ENCODE results near the gene PRKAR1B. TPM values are rescaled to one million over a fixed set of nuclear protein-coding genes. Genes with fewer than 3 reads are reported as not detected.

PRKAR1B gene
- total and polyA plus RNA-seq, 10 of the 15 experiments (the other 5 are each of a cell fraction or from before 2014, with no cell fraction given) = 1.4 to 45.6 (median 19.3) TPM

DNA sequence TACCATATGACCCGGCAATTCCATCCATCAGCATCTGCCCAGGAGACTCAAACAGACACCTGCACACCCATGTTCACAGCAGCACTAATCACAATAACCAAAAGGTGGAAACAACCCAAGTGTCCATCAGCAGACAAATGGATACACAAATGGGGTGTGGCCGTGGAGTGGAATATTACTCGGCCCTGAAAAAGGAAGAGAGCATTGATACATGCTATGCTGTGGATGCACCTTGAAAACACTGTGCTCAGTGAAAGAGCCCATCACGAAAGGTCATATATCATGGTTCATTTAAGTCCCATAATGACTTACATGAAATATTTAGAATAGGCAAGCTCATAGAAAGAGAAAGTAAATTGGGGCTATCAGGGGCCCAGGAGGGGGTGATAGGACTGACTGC is 58.1 kb downstream of the PRKAR1B start:
- H3K36me3 ChIP-seq (ENCODE audit: control insufficient read depth in 2 of 2, insufficient read depth in 2 of 2, low read length in 1 of 2) = peaks cover 0 to 1% of the 10 kb centered on the region in 2 experiments; a peak in 3 of 4 replicates
- H2AFZ ChIP-seq (ENCODE audit: control insufficient read depth, low read depth, low read length) = no peak overlapping the region
- ATAC-seq = no peak
- BruUV-seq (replicated peaks) = no TSS peak
- H3K79me2 ChIP-seq (ENCODE audit: control insufficient read depth, insufficient read depth, low read length) = no peaks in the 10 kb centered on the region
- H3K4me2 ChIP-seq (ENCODE audit: control insufficient read depth, insufficient read depth) = no peak overlapping the region
- no peak overlapping the region for H3K4me3 ChIP-seq
- no peaks in the 10 kb centered on the region for H4K20me1 ChIP-seq (ENCODE audit: control insufficient read depth, insufficient read depth)
- SMC1A ChIA-PET (ENCODE audit: uncharacterized antibody, unreplicated experiment) = no interaction called here
- DNase-seq (ENCODE audit: low read depth, low spot score) = no peak
- no peak overlapping the region for H3K27ac ChIP-seq (ENCODE audit: control insufficient read depth, insufficient read depth)
- in situ Hi-C loops (cut with MboI) (no loop called here), intact Hi-C loops (cut with micrococcal nuclease; ENCODE audit: unreplicated experiment) (no loop called here)
- no peak for FAIRE-seq
- POLR2A ChIA-PET = no interaction called here
- no peak overlapping the region for H3K9ac ChIP-seq (ENCODE audit: control insufficient read depth, insufficient read depth, low read length)
- H3K4me1 ChIP-seq (ENCODE audit: control insufficient read depth, insufficient read depth, low read length) = no peaks in the 10 kb centered on the region
- no peaks in the 10 kb centered on the region for H3K27me3 ChIP-seq (replicated peaks in 1 of 2; ENCODE audit: control insufficient read depth in 2 of 2, insufficient read depth in 2 of 2, low read length in 1 of 2)
- no peaks in the 10 kb centered on the region; the same call in 2 of the 3 replicates for H3K9me3 ChIP-seq (replicated peaks; ENCODE audit: control insufficient read depth, insufficient read depth, low read length)
- RAD21 ChIA-PET (ENCODE audit: unreplicated experiment) = no interaction called here
- CTCF ChIA-PET = no interaction called here
- WGBS (ENCODE audit: insufficient coverage, insufficient replicate concordance, low lambda C conversion rate, missing lambda C conversion rate) = 69% methylated on average over 4 of the region's 4 CpGs
- TF ChIP-seq RAD21 (IDR thresholded peaks at IDR 0.05; ENCODE audit: insufficient read depth, low read depth, low read length) (no peak), NRF1 (conservative IDR thresholded peaks at IDR 0.05; ENCODE audit: low read depth, low read length) (no peak), DPF2 (IDR thresholded peaks at IDR 0.05) (no peak), MXI1 (IDR thresholded peaks at IDR 0.05; ENCODE audit: low read depth, low read length) (no peak), TCF12 (IDR thresholded peaks at IDR 0.05; ENCODE audit: low read depth, low read length) (no peak), TCF7 (IDR thresholded peaks at IDR 0.05; ENCODE audit: borderline replicate concordance) (no peak), NFXL1 (IDR thresholded peaks at IDR 0.05; ENCODE audit: borderline replicate concordance) (no peak), TAF1 (IDR thresholded peaks at IDR 0.05; ENCODE audit: borderline replicate concordance, low read depth, low read length) (no peak), GATAD2B (conservative IDR thresholded peaks at IDR 0.05; ENCODE audit: low read depth) (no peak), EED (IDR thresholded peaks at IDR 0.05; ENCODE audit: low read depth) (no peak), PAX5 (IDR thresholded peaks at IDR 0.05; ENCODE audit: borderline replicate concordance, low read depth, low read length) (no peak)
- TF ChIP-seq, protein P1, sequence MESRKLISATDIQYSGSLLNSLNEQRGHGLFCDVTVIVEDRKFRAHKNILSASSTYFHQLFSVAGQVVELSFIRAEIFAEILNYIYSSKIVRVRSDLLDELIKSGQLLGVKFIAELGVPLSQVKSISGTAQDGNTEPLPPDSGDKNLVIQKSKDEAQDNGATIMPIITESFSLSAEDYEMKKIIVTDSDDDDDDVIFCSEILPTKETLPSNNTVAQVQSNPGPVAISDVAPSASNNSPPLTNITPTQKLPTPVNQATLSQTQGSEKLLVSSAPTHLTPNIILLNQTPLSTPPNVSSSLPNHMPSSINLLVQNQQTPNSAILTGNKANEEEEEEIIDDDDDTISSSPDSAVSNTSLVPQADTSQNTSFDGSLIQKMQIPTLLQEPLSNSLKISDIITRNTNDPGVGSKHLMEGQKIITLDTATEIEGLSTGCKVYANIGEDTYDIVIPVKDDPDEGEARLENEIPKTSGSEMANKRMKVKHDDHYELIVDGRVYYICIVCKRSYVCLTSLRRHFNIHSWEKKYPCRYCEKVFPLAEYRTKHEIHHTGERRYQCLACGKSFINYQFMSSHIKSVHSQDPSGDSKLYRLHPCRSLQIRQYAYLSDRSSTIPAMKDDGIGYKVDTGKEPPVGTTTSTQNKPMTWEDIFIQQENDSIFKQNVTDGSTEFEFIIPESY (IDR thresholded peaks at IDR 0.05) = no peak
- TF ChIP-seq, protein P2, sequence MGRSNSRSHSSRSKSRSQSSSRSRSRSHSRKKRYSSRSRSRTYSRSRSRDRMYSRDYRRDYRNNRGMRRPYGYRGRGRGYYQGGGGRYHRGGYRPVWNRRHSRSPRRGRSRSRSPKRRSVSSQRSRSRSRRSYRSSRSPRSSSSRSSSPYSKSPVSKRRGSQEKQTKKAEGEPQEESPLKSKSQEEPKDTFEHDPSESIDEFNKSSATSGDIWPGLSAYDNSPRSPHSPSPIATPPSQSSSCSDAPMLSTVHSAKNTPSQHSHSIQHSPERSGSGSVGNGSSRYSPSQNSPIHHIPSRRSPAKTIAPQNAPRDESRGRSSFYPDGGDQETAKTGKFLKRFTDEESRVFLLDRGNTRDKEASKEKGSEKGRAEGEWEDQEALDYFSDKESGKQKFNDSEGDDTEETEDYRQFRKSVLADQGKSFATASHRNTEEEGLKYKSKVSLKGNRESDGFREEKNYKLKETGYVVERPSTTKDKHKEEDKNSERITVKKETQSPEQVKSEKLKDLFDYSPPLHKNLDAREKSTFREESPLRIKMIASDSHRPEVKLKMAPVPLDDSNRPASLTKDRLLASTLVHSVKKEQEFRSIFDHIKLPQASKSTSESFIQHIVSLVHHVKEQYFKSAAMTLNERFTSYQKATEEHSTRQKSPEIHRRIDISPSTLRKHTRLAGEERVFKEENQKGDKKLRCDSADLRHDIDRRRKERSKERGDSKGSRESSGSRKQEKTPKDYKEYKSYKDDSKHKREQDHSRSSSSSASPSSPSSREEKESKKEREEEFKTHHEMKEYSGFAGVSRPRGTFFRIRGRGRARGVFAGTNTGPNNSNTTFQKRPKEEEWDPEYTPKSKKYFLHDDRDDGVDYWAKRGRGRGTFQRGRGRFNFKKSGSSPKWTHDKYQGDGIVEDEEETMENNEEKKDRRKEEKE (IDR thresholded peaks at IDR 0.05) = no peak
- TF ChIP-seq, protein P3, sequence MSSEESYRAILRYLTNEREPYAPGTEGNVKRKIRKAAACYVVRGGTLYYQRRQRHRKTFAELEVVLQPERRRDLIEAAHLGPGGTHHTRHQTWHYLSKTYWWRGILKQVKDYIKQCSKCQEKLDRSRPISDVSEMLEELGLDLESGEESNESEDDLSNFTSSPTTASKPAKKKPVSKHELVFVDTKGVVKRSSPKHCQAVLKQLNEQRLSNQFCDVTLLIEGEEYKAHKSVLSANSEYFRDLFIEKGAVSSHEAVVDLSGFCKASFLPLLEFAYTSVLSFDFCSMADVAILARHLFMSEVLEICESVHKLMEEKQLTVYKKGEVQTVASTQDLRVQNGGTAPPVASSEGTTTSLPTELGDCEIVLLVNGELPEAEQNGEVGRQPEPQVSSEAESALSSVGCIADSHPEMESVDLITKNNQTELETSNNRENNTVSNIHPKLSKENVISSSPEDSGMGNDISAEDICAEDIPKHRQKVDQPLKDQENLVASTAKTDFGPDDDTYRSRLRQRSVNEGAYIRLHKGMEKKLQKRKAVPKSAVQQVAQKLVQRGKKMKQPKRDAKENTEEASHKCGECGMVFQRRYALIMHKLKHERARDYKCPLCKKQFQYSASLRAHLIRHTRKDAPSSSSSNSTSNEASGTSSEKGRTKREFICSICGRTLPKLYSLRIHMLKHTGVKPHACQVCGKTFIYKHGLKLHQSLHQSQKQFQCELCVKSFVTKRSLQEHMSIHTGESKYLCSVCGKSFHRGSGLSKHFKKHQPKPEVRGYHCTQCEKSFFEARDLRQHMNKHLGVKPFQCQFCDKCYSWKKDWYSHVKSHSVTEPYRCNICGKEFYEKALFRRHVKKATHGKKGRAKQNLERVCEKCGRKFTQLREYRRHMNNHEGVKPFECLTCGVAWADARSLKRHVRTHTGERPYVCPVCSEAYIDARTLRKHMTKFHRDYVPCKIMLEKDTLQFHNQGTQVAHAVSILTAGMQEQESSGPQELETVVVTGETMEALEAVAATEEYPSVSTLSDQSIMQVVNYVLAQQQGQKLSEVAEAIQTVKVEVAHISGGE (CRISPR knock-in tag; IDR thresholded peaks at IDR 0.05) = no peak

Data from GM12878 (cell line).